IPS-15b (cell line): ENCODE measurements around the gene ELL2.

ENCODE experiments used
- H3K27me3 ChIP-seq: one replicate; pipeline ENCODE4 v1.6.1; 2013; ENCODE audit warnings: low read length; ENCODE audit not compliant: control insufficient read depth, insufficient read depth
- H3K36me3 ChIP-seq: one replicate; pipeline ENCODE4 v1.6.1; 2013; ENCODE audit warnings: low read length; ENCODE audit not compliant: control insufficient read depth, insufficient read depth
- H3K4me1 ChIP-seq: one replicate; pipeline ENCODE4 v1.6.1; 2013; ENCODE audit warnings: mild to moderate bottlenecking, low read length; ENCODE audit not compliant: control insufficient read depth, insufficient read depth
- H3K4me3 ChIP-seq: one replicate; pipeline ENCODE4 v1.5.1; 2013; ENCODE audit warnings: low read depth, low read length
- H3K9ac ChIP-seq: one replicate; pipeline ENCODE4 v1.6.1; 2013; ENCODE audit warnings: low read depth, mild to moderate bottlenecking, low read length
- H3K9me3 ChIP-seq: one replicate; pipeline ENCODE4 v1.6.1; 2013; ENCODE audit warnings: mild to moderate bottlenecking, low read length; ENCODE audit not compliant: control insufficient read depth, insufficient read depth

The ELL2 gene

GRCh38 chr5:95895771-95896170 is 65.9 kb downstream of the ELL2 start:
- H3K9ac ChIP-seq = no peak overlapping the region
- H3K4me1 ChIP-seq = peaks cover 13% of the 10 kb centered on the region
- no peaks in the 10 kb centered on the region for H3K36me3 ChIP-seq
- no peaks in the 10 kb centered on the region for H3K9me3 ChIP-seq
- H3K4me3 ChIP-seq = no peak overlapping the region
- no peaks in the 10 kb centered on the region for H3K27me3 ChIP-seq

GRCh38 chr5:95895251-95895650 is 66.4 kb downstream of the ELL2 start:
- H3K27me3 ChIP-seq = no peaks in the 10 kb centered on the region
- peaks cover 13% of the 10 kb centered on the region for H3K4me1 ChIP-seq
- no peak overlapping the region for H3K9ac ChIP-seq
- no peaks in the 10 kb centered on the region for H3K9me3 ChIP-seq
- no peak overlapping the region for H3K4me3 ChIP-seq
- no peaks in the 10 kb centered on the region for H3K36me3 ChIP-seq

- H3K4me3 ChIP-seq = no peak overlapping the region
- H3K9ac ChIP-seq = no peak overlapping the region
- no peaks in the 10 kb centered on the region for H3K36me3 ChIP-seq
- H3K9me3 ChIP-seq = no peaks in the 10 kb centered on the region
- no peaks in the 10 kb centered on the region for H3K27me3 ChIP-seq
- peaks cover 13% of the 10 kb centered on the region for H3K4me1 ChIP-seq
These were observed 68.8 kb downstream of the ELL2 start for GRCh38 chr5:95892784-95893354.

- Histone ChIP-seq H3K27me3 (no peaks in the 10 kb centered on the region), H3K9ac (no peak overlapping the region), H3K4me3 (no peak overlapping the region), H3K36me3 (no peaks in the 10 kb centered on the region), H3K9me3 (no peaks in the 10 kb centered on the region), H3K4me1 (peaks cover 11% of the 10 kb centered on the region)
These were observed 70.2 kb downstream of the ELL2 start for GRCh38 chr5:95891499-95891898.

- Histone ChIP-seq H3K9ac (no peak overlapping the region), H3K27me3 (no peaks in the 10 kb centered on the region), H3K4me1 (no peaks in the 10 kb centered on the region), H3K36me3 (no peaks in the 10 kb centered on the region), H3K9me3 (no peaks in the 10 kb centered on the region), H3K4me3 (no peak overlapping the region)
These were observed 72.6 kb downstream of the ELL2 start for GRCh38 chr5:95889076-95889475.

- H3K27me3 ChIP-seq = no peaks in the 10 kb centered on the region
- no peaks in the 10 kb centered on the region for H3K4me1 ChIP-seq
- no peak overlapping the region for H3K9ac ChIP-seq
- H3K9me3 ChIP-seq = no peaks in the 10 kb centered on the region
- no peak overlapping the region for H3K4me3 ChIP-seq
- H3K36me3 ChIP-seq = no peaks in the 10 kb centered on the region
These were observed 73.7 kb downstream of the ELL2 start for GRCh38 chr5:95887977-95888376.

- no peaks in the 10 kb centered on the region for H3K27me3 ChIP-seq
- no peak overlapping the region for H3K9ac ChIP-seq
- no peaks in the 10 kb centered on the region for H3K4me1 ChIP-seq
- no peak overlapping the region for H3K4me3 ChIP-seq
- H3K36me3 ChIP-seq = no peaks in the 10 kb centered on the region
- no peaks in the 10 kb centered on the region for H3K9me3 ChIP-seq
These were observed 75.2 kb downstream of the ELL2 start for GRCh38 chr5:95886340-95887044.

GRCh38 chr5:95884511-95884910 is 77.1 kb downstream of the ELL2 start:
- Histone ChIP-seq H3K36me3 (no peaks in the 10 kb centered on the region), H3K27me3 (no peaks in the 10 kb centered on the region), H3K9ac (no peak overlapping the region), H3K9me3 (no peaks in the 10 kb centered on the region), H3K4me1 (no peaks in the 10 kb centered on the region), H3K4me3 (no peak overlapping the region)

- Histone ChIP-seq H3K9ac (no peak overlapping the region), H3K36me3 (no peaks in the 10 kb centered on the region), H3K4me1 (no peaks in the 10 kb centered on the region), H3K9me3 (no peaks in the 10 kb centered on the region), H3K4me3 (no peak overlapping the region), H3K27me3 (no peaks in the 10 kb centered on the region)
These were observed 77.7 kb downstream of the ELL2 start for GRCh38 chr5:95884017-95884325.

GRCh38 chr5:95883185-95884016 is 78.2 kb downstream of the ELL2 start:
- Histone ChIP-seq H3K36me3 (no peaks in the 10 kb centered on the region), H3K4me1 (no peaks in the 10 kb centered on the region), H3K9me3 (no peaks in the 10 kb centered on the region), H3K27me3 (no peaks in the 10 kb centered on the region), H3K4me3 (no peak overlapping the region), H3K9ac (no peak overlapping the region)

GRCh38 chr5:95881833-95882232 is 79.8 kb downstream of the ELL2 start:
- H3K4me1 ChIP-seq = no peaks in the 10 kb centered on the region
- H3K36me3 ChIP-seq = no peaks in the 10 kb centered on the region
- no peak overlapping the region for H3K9ac ChIP-seq
- H3K4me3 ChIP-seq = no peak overlapping the region
- no peaks in the 10 kb centered on the region for H3K9me3 ChIP-seq
- H3K27me3 ChIP-seq = no peaks in the 10 kb centered on the region
